Panc1 (cell line): ENCODE results near the gene TMPRSS2. TPM values are rescaled to one million over a fixed set of nuclear protein-coding genes. Genes with fewer than 3 reads are reported as not detected.

Source experiments
- ATAC-seq: fragments of 200-7000 bp; cut with Tn5 transposase; 2 replicates; pipeline ENCODE4 v1.9.1; 2020; ENCODE audit warnings: mild to moderate bottlenecking, moderate library complexity
- BruUV-seq: library from RNA; stranded (reverse); fragments of 400-500 nt; replicated peaks from 2 replicates; lab custom pipeline; 2021; lab: Mats Ljungman, UMichigan
- CTCF ChIA-PET: fragments of 300-600 bp; sonication (Branson Sonifier 250); formaldehyde crosslinking; loops from one replicate; lab custom pipeline; 2022; ENCODE audit warnings: antibody characterized with exemption; lab: Charles Lee
- POLR2A ChIA-PET: fragments of 300-600 bp; sonication (Branson Sonifier 250); formaldehyde crosslinking; loops from one replicate; lab custom pipeline; 2022; ENCODE audit warnings: antibody characterized with exemption; lab: Charles Lee
- DNase-seq: peaks from one replicate; pipeline ENCODE4 v3.0.0-alpha.2; 2010; ENCODE audit warnings: low read depth, low spot score
- H3K27ac ChIP-seq: 2 replicates; pipeline ENCODE4 v1.5.1; 2011; ENCODE audit warnings: mild to moderate bottlenecking, low read length, inconsistent platforms
- H3K27me3 ChIP-seq: fragments of 200-500 bp; sonication (Bioruptor generic); 2 replicates; pipeline ENCODE4 v1.6.0; 2014; ENCODE audit warnings: low read length, inconsistent platforms; ENCODE audit not compliant: control insufficient read depth, insufficient read depth
- H3K36me3 ChIP-seq: fragments of 200-500 bp; sonication (Bioruptor generic); 2 replicates; pipeline ENCODE4 v1.5.1; 2014; ENCODE audit warnings: inconsistent platforms, mild to moderate bottlenecking, low read length, moderate library complexity; ENCODE audit not compliant: control insufficient read depth, insufficient read depth
- H3K4me1 ChIP-seq: 2 replicates; pipeline ENCODE4 v1.5.1; 2011; ENCODE audit warnings: inconsistent platforms, mild to moderate bottlenecking, low read length, moderate library complexity; ENCODE audit not compliant: control insufficient read depth, insufficient read depth
- H3K4me3 ChIP-seq, 2 experiments: 2 replicates each; pipeline ENCODE4 v1.5.1; 2011 to 2012; ENCODE audit warnings: low read depth in 2 of 2, low read length in 2 of 2, mild to moderate bottlenecking in 2 of 2, inconsistent platforms in 1 of 2, moderate library complexity in 1 of 2
- H3K9me3 ChIP-seq: fragments of 200-500 bp; sonication (Bioruptor generic); 2 replicates; pipeline ENCODE4 v1.5.1; 2014; ENCODE audit warnings: low read depth, mild to moderate bottlenecking, inconsistent platforms, low read length, moderate library complexity; ENCODE audit not compliant: control insufficient read depth, insufficient read depth
- POLR2AphosphoS5 ChIP-seq: IDR thresholded peaks from 2 replicates; pipeline ENCODE4 v1.6.1; 2012; ENCODE audit warnings: mild to moderate bottlenecking, low read depth, low read length, moderate library complexity
- SIN3A ChIP-seq: IDR thresholded peaks from 2 replicates; pipeline ENCODE4 v1.6.1; 2012; ENCODE audit warnings: low read depth, mild to moderate bottlenecking, low read length, moderate library complexity, borderline replicate concordance; ENCODE audit not compliant: insufficient read depth
- TCF7L2 ChIP-seq: IDR thresholded peaks from 2 replicates; pipeline ENCODE4 v1.6.1; 2011; ENCODE audit warnings: mild to moderate bottlenecking, low read depth, low read length, inconsistent platforms
- in situ Hi-C: cut with HindIII; loops from 2 replicates; pipeline ENCODE4 v1.10.0; 2016; ENCODE audit warnings: low sequenced_read_pairs, low pct_unique_long_range_greater_than_20kb
- intact Hi-C: fragments of 100-400 bp; cut with micrococcal nuclease; formaldehyde crosslinking; loops from one replicate; pipeline ENCODE4 v1.10.0; 2022; ENCODE audit not compliant: unreplicated experiment
- total RNA-seq: library from RNA; stranded (reverse); gene quantifications from one replicate; pipeline ENCODE4 v1.2.1, GENCODE V29; 2021; ENCODE audit not compliant: unreplicated experiment
- TF ChIP-seq, protein P1 (sequence below), 2 experiments: IDR thresholded peaks; 2 replicates each; pipeline ENCODE4 v1.6.1; 2011 to 2012; ENCODE audit warnings: low read depth in 2 of 2, control low read depth in 1 of 2, low read length in 1 of 2, mild to moderate bottlenecking in 1 of 2, moderate library complexity in 1 of 2; ENCODE audit not compliant: insufficient read depth in 1 of 2
- TF ChIP-seq, protein P2 (sequence below): fragments of 450-650 bp; IDR thresholded peaks from 2 replicates; pipeline ENCODE4 v1.5.1; 2017; ENCODE audit warnings: mild to moderate bottlenecking

Gene TMPRSS2
- total RNA-seq, 1 experiment from 2014 or later, result 111 TPM

DNA sequence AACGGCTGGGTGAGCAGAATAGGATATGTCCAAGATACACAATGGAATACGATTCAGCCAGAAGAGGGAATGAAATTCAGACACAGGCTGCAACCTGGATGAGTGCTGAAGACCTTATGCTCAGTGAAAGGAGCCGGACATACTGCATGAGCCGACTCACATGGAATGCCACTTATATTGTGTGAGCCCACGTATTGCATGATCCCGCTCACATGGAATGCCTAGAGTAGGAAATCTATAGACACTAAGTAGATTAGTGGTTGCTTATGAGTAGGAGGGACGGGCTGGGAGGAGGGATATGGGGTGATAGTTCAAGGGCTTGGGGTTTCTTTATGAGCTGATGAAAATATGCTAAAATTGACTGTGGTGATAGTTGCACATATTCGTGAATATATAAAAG lies 26.8 kb downstream of the TMPRSS2 start:
- in situ Hi-C loops, result no loop called here
- ATAC-seq (no peak), DNase-seq (no peak)
- BruUV-seq, result no TSS peak
- POLR2A ChIA-PET, result no interaction called here
- CTCF ChIA-PET, result no interaction called here
- Histone ChIP-seq H3K27me3 (no peaks in the 10 kb centered on the region), H3K36me3 (peaks cover 2% of the 10 kb centered on the region), H3K4me1 (peaks cover 17% of the 10 kb centered on the region), H3K4me3 (no peak overlapping the region), H3K27ac (no peak overlapping the region), H3K9me3 (no peaks in the 10 kb centered on the region)
- intact Hi-C loops, result no loop called here
- TF ChIP-seq, protein P1, sequence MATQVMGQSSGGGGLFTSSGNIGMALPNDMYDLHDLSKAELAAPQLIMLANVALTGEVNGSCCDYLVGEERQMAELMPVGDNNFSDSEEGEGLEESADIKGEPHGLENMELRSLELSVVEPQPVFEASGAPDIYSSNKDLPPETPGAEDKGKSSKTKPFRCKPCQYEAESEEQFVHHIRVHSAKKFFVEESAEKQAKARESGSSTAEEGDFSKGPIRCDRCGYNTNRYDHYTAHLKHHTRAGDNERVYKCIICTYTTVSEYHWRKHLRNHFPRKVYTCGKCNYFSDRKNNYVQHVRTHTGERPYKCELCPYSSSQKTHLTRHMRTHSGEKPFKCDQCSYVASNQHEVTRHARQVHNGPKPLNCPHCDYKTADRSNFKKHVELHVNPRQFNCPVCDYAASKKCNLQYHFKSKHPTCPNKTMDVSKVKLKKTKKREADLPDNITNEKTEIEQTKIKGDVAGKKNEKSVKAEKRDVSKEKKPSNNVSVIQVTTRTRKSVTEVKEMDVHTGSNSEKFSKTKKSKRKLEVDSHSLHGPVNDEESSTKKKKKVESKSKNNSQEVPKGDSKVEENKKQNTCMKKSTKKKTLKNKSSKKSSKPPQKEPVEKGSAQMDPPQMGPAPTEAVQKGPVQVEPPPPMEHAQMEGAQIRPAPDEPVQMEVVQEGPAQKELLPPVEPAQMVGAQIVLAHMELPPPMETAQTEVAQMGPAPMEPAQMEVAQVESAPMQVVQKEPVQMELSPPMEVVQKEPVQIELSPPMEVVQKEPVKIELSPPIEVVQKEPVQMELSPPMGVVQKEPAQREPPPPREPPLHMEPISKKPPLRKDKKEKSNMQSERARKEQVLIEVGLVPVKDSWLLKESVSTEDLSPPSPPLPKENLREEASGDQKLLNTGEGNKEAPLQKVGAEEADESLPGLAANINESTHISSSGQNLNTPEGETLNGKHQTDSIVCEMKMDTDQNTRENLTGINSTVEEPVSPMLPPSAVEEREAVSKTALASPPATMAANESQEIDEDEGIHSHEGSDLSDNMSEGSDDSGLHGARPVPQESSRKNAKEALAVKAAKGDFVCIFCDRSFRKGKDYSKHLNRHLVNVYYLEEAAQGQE (IDR thresholded peaks at IDR 0.05; ENCODE audit: insufficient read depth in 1 of 2, low read depth in 2 of 2, low read length in 1 of 2), result no peak
- TF ChIP-seq, protein P2, sequence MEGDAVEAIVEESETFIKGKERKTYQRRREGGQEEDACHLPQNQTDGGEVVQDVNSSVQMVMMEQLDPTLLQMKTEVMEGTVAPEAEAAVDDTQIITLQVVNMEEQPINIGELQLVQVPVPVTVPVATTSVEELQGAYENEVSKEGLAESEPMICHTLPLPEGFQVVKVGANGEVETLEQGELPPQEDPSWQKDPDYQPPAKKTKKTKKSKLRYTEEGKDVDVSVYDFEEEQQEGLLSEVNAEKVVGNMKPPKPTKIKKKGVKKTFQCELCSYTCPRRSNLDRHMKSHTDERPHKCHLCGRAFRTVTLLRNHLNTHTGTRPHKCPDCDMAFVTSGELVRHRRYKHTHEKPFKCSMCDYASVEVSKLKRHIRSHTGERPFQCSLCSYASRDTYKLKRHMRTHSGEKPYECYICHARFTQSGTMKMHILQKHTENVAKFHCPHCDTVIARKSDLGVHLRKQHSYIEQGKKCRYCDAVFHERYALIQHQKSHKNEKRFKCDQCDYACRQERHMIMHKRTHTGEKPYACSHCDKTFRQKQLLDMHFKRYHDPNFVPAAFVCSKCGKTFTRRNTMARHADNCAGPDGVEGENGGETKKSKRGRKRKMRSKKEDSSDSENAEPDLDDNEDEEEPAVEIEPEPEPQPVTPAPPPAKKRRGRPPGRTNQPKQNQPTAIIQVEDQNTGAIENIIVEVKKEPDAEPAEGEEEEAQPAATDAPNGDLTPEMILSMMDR, result no peak
- no peak for TF ChIP-seq TCF7L2

DNA sequence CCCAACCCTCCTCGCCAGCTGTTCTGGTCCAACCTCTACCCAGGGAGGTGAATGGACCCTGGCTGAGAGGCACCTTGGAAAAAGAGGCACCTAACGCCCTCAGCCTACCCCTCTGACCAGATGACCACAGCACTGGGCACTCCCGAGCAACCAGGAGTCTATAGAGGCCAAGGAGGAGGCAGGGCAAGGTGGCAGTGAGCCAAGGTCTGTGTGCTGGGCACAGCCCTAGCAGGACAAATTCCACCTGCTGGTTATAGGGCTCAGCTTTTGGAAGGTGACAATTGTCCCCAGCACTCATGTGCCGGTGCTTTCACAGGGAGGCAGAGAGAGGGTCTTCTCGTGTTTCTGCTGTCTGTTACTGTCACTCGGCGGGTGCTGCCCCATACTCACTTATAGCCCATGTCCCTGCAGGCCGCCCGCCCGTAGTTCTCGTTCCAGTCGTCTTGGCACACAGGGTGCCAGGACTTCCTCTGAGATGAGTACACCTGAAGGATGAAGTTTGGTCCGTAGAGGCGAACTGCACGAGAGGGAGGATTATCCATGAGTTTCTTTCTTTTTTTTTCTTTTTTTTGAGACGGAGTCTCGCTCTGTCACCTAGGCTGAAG lies 27.8 kb downstream of the TMPRSS2 start:
- ChIA-PET CTCF (interaction anchor here (0.6 kb wide), 1 partner anchor 89 kb away, joined by 3 read pairs; no protein-coding TSS in a partner anchor), POLR2A (no interaction called here)
- DNase-seq (no peak), ATAC-seq (no peak)
- no peak for TF ChIP-seq SIN3A
- TF ChIP-seq POLR2AphosphoS5, result no peak
- TF ChIP-seq, protein P2, result no peak
- TF ChIP-seq, protein P1 (IDR thresholded peaks at IDR 0.05; ENCODE audit: insufficient read depth in 1 of 2, low read depth in 2 of 2, low read length in 1 of 2), result no peak
- no peak for TF ChIP-seq TCF7L2
- peaks cover 17% of the 10 kb centered on the region for H3K4me1 ChIP-seq
- H3K27me3 ChIP-seq, result no peaks in the 10 kb centered on the region
- in situ Hi-C loops (no loop called here), intact Hi-C loops (no loop called here)
- BruUV-seq, result no TSS peak
- H3K9me3 ChIP-seq, result no peaks in the 10 kb centered on the region
- H3K4me3 ChIP-seq, result no peak overlapping the region
- peak overlapping the region; percentile 7; the same call in 1 of the 2 replicates for H3K27ac ChIP-seq
- peaks cover 2% of the 10 kb centered on the region for H3K36me3 ChIP-seq
